EH (cell line): Measurements from ENCODE around the gene NIM1K.
"Not testable (repeated sequence)": the region's sequence is repeated elsewhere in the genome, so short reads cannot be mapped to it uniquely, and the experiment has no call there.

Experiments used
- DNase-seq: peaks from one replicate; pipeline ENCODE4 v3.0.0-alpha.2; 2015; ENCODE audit warnings: low read depth

The NIM1K gene

DNA sequence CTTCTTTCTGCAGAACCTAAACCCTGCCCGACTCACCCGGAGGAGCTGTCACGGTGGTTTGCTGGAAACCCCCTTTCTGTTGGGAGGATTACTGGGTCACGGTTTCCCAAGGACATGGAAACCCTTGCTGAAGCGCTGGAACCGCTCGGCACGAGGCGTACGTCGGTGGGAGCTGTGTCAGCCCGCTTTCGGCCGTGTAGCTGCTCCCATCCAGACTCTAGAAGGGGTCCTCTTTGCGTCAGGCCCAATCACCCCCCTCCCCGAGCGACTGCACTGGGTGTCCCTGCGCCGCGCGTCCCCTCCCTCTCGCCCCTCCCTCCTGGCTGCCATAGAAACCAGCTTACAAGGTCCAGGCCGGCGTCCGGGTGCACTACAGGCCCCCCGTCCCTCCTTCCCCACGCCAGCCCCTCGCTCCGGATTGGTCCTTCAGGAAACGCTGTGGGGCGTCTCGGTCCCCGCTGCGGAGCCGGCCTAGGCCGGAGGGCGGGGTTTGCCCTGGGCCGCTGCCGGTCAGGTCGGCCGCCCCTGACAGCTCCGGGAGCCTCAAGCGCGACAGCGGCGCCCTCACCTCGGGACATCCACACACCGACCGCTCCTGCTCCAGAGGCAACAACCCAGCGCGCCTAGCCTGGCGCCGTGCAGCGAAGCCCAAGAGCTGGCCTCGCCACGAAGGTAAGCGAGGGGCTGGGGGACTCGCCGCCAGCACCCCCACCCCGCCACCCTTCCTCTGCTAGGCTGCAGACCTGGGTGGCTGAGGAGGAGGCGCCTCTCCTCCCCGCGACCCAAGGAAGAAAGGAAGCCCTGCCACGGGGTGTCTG lies at the start of gene NIM1K:
NIM1K (plus strand) TSS at position 486 of the 818 bp plus-strand sequence. CDS start 53,551 bp downstream, outside the sequence.
- DNase-seq: peak; percentile 60

- DNase-seq: no peak
Observed at GRCh38 chr5:43145071-43145470, 47.0 kb upstream of the NIM1K start.

GRCh38 chr5:43146958-43147357 lies 45.1 kb upstream of the NIM1K start:
- DNase-seq: no peak

DNA sequence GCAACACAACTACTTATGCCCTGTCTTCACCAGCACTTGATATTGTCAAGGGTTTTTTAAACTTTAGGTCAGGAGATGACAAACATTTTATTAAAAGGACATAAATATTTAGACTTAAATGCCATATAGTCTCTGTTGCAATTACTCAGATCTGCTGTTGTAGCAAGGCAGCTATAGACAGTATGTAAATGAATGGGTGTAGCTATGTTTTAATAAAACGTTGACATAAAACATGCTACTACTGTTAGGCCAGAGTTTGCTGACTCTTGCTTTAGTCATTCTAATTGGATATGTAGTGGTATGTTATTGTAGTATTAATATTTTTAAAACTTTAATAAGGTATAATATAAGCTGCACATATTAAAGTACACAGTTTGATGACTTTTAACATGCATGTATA lies 43.6 kb upstream of the NIM1K start:
- DNase-seq: no peak

- DNase-seq: no peak
Observed at GRCh38 chr5:43149231-43149630, 42.8 kb upstream of the NIM1K start.

DNA sequence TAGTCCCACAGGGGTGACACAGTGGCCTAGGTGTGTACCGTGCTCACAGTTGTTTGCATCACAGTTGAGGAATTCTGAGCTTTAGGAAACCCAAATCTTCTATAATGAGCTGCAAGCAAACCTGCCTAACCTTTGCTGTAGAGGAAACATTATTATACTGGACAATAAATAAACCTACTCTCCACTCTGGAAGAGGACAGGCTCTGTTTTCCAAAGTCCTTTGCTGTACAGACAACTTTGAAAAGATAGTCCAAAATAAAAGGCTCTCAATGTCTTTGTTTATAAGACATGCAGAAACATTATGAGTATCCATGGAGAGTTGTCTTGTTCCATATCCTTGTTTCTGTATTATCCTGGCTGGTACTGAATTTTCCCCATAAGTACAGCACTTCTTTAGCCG lies 42.0 kb upstream of the NIM1K start:
- DNase-seq: no peak

- no peak for DNase-seq
Observed at GRCh38 chr5:43150748-43151147, 41.3 kb upstream of the NIM1K start.

- DNase-seq: peak; percentile 66
Observed at GRCh38 chr5:43152946-43153345, 39.1 kb upstream of the NIM1K start.

GRCh38 chr5:43154469-43154868 lies 37.6 kb upstream of the NIM1K start:
- DNase-seq: no peak

DNA sequence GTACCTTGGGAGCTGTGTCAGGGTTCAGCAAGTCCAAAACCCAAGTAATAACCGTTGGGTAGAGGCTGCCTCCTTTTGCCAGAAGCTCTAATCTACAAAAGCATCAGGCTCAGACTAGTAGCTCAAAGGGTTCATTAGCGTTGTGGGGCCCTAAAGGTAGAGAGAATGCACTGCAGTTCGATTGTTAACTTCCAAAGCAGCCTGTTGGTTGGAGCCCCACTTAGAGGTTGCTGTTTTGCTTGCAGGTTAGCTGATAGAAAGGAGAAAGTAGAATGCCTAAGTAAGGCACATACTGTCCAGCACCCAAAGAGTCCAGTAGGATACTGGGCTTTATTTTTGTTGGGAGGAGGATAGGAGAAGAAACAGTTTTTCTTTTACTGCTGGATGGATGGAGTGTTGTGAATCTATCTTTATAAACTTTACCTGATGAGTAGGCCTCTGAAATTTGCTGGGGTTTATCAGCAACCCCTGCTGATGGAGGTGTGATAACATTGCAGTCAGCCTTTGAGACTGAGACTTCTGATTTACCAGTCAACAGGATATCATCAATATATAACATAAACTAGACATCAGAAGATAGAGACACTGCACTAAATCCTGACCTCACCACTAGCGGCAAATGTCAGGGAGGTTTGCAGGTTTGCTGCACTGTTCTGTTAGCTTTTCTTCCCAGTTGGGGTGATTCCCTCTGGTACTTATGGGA lies 36.5 kb upstream of the NIM1K start:
- no peak for DNase-seq

- DNase-seq: no peak
Observed at GRCh38 chr5:43156388-43156787, 35.6 kb upstream of the NIM1K start.

- no peak for DNase-seq
Observed at GRCh38 chr5:43157068-43157467, 35.0 kb upstream of the NIM1K start.

GRCh38 chr5:43161244-43161643 lies 30.8 kb upstream of the NIM1K start:
- no peak for DNase-seq

- DNase-seq: not testable (repeated sequence)
Observed at GRCh38 chr5:43164801-43165200, 27.2 kb upstream of the NIM1K start.

DNA sequence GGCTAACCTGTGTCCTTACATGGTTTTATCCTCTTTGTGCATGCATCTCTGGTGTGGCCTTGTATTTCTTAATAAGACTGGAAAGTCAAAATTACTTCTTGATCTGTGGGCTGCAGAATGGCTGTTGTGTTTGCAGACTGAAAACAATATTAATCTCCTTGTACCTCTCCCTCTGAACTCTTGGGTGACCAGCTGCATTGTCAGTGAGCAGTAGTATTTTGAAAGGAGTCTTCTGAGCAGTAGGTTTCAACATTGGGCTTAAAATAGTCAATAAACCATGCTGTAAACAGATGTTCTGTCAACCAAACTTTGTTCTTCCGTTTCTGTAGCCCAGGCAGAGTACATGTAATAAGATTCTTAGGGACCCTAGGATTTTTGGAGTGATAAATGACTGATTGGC lies 26.7 kb upstream of the NIM1K start:
- DNase-seq: no peak

DNA sequence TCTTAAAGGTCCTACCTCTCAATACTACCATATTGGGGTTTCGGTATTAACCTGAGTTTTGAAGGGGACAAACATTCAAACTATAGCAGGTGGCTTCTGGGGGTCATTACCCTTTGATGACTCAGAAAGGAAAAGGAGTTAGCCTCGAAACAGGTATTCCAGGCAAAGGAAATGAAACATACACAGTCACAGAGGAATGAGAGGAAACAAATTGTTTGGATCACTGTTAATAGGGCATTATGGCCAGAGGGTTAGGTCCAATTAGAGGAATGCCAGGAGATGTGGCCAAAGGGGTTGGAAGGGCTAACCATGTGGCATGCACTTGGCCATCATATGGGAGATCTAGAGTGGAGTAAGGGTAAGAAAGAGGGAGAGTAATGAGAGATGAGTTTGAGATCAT lies 23.9 kb upstream of the NIM1K start:
- DNase-seq: no peak

GRCh38 chr5:43171451-43171850 lies 20.6 kb upstream of the NIM1K start:
- DNase-seq: no peak

DNA sequence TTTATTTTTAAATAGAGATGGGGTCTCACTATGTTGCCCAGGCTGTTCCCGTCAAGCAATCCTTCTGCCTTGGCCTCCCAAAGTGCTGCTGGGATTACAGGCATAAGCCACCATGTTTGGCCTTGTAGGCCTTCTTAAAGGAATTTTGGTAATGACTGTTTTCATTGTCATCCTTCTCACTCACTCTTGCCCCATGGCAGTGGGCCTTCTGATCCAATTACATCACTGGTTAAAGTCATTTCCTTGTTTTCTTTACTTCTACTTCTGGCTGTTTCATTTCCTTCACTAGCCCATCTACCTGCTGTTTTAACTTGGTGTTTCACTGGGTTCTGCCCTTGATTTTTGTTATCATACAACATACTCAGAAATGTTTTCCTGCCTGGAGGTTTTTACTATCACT lies 20.1 kb upstream of the NIM1K start:
- DNase-seq: peak; percentile 34

- no peak for DNase-seq
Observed at GRCh38 chr5:43172779-43173178, 19.2 kb upstream of the NIM1K start.

- no peak for DNase-seq
Observed at GRCh38 chr5:43174586-43174985, 17.4 kb upstream of the NIM1K start.

DNA sequence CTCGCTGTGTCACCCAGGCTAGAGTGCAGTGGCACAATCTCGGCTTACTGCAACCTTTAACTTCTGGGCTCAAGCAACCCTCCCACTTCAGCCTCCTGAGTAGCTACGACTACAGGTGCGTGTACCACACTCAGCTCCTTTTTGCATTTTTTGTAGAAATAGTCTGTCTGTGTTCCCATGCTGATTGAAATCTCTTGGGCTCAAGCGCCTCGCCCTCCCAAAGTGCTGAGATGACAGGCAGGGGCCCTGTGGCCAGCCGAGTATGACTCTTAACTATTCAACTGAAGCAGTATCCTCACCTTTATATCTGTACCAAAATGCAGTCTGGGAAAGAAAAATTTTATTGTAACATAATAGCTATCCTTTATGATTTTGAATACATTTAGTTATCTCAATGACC lies 12.2 kb upstream of the NIM1K start:
- no peak for DNase-seq

GRCh38 chr5:43182421-43182820 lies 9.6 kb upstream of the NIM1K start:
- no peak for DNase-seq

GRCh38 chr5:43183101-43183500 lies 8.9 kb upstream of the NIM1K start:
- DNase-seq: not testable (repeated sequence)
